ENCODE data around the gene PCBP3. TPM values are rescaled to one million over a fixed set of nuclear protein-coding genes. Genes with fewer than 3 reads are reported as not detected.

The PCBP3 gene
- total RNA-seq, 1 experiment from 2014 or later = 3.7 TPM

- CTCF ChIA-PET = interaction anchor here (2.1 kb wide), 1 partner anchor 9 kb away, joined by 5 read pairs; no protein-coding TSS in a partner anchor
Observed at GRCh38 chr21:45927032-45927431, 283.5 kb downstream of the PCBP3 start.

GRCh38 chr21:45927851-45928850, 284.6 kb downstream of the PCBP3 start:
- Mint-ChIP-seq H3K4me1 (ENCODE audit: insufficient read depth, unreplicated experiment) (no peaks in the 10 kb centered on the region), H3K27ac (ENCODE audit: low read depth, unreplicated experiment) (no peak overlapping the region), H3K9me3 (ENCODE audit: unreplicated experiment) (no peaks in the 10 kb centered on the region), H3K27me3 (ENCODE audit: insufficient read depth, unreplicated experiment) (no peaks in the 10 kb centered on the region), H3K4me3 (ENCODE audit: unreplicated experiment) (no peak overlapping the region), H3K36me3 (ENCODE audit: insufficient read depth, unreplicated experiment) (no peaks in the 10 kb centered on the region)
- CTCF ChIA-PET = interaction anchor here (0.7 kb wide), 1 partner anchor 291 kb away, joined by 4 read pairs; no protein-coding TSS in a partner anchor
- DNase-seq (ENCODE audit: unreplicated experiment) = no peak
- TF ChIP-seq CTCF (IDR thresholded peaks at IDR 0.05; ENCODE audit: unreplicated experiment) = no peak
- POLR2A ChIA-PET = no interaction called here
- intact Hi-C loops (cut with micrococcal nuclease) = no loop called here
- BruUV-seq (replicated peaks) = no TSS peak

More at GRCh38 chr21:45927032-45927431, 283.5 kb downstream of the PCBP3 start:
- BruUV-seq (replicated peaks) = no TSS peak
- DNase-seq (ENCODE audit: unreplicated experiment) = no peak
- Mint-ChIP-seq H3K27me3 (ENCODE audit: insufficient read depth, unreplicated experiment) (no peaks in the 10 kb centered on the region), H3K27ac (ENCODE audit: low read depth, unreplicated experiment) (no peak overlapping the region), H3K4me1 (ENCODE audit: insufficient read depth, unreplicated experiment) (no peaks in the 10 kb centered on the region), H3K4me3 (ENCODE audit: unreplicated experiment) (no peak overlapping the region), H3K9me3 (ENCODE audit: unreplicated experiment) (no peaks in the 10 kb centered on the region), H3K36me3 (ENCODE audit: insufficient read depth, unreplicated experiment) (no peaks in the 10 kb centered on the region)
- POLR2A ChIA-PET = no interaction called here
- TF ChIP-seq CTCF (IDR thresholded peaks at IDR 0.05; ENCODE audit: unreplicated experiment) = no peak
- intact Hi-C loops (cut with micrococcal nuclease) = no loop called here

- ChIA-PET CTCF (no interaction called here), POLR2A (no interaction called here)
- no peak for TF ChIP-seq CTCF (IDR thresholded peaks at IDR 0.05; ENCODE audit: unreplicated experiment)
- no peak overlapping the region for H3K27ac Mint-ChIP-seq (ENCODE audit: low read depth, unreplicated experiment)
- no peaks in the 10 kb centered on the region for H3K9me3 Mint-ChIP-seq (ENCODE audit: unreplicated experiment)
- DNase-seq (ENCODE audit: unreplicated experiment) = no peak
- no TSS peak for BruUV-seq (replicated peaks)
- peaks cover 8% of the 10 kb centered on the region for H3K36me3 Mint-ChIP-seq (ENCODE audit: insufficient read depth, unreplicated experiment)
- H3K4me3 Mint-ChIP-seq (ENCODE audit: unreplicated experiment) = no peak overlapping the region
- no peaks in the 10 kb centered on the region for H3K27me3 Mint-ChIP-seq (ENCODE audit: insufficient read depth, unreplicated experiment)
- intact Hi-C loops (cut with micrococcal nuclease) = no loop called here
- H3K4me1 Mint-ChIP-seq (ENCODE audit: insufficient read depth, unreplicated experiment) = no peaks in the 10 kb centered on the region
Observed at GRCh38 chr21:45929449-45929848, 285.9 kb downstream of the PCBP3 start.

- no peak for TF ChIP-seq CTCF (IDR thresholded peaks at IDR 0.05; ENCODE audit: unreplicated experiment)
- Mint-ChIP-seq H3K27me3 (ENCODE audit: insufficient read depth, unreplicated experiment) (no peaks in the 10 kb centered on the region), H3K4me3 (ENCODE audit: unreplicated experiment) (no peak overlapping the region), H3K4me1 (ENCODE audit: insufficient read depth, unreplicated experiment) (no peaks in the 10 kb centered on the region), H3K36me3 (ENCODE audit: insufficient read depth, unreplicated experiment) (peaks cover 11% of the 10 kb centered on the region), H3K27ac (ENCODE audit: low read depth, unreplicated experiment) (no peak overlapping the region), H3K9me3 (ENCODE audit: unreplicated experiment) (no peaks in the 10 kb centered on the region)
- ChIA-PET POLR2A (interaction anchor here (0.6 kb wide), 1 partner anchor 80 kb away, joined by 3 read pairs; no protein-coding TSS in a partner anchor), CTCF (no interaction called here)
- DNase-seq (ENCODE audit: unreplicated experiment) = no peak
- no TSS peak for BruUV-seq (replicated peaks)
- intact Hi-C loops (cut with micrococcal nuclease) = no loop called here
Observed at GRCh38 chr21:45930231-45930760, 286.8 kb downstream of the PCBP3 start.
